ENCODE results near the gene ELMO1. TPM values are rescaled to one million over a fixed set of nuclear protein-coding genes. Genes with fewer than 3 reads are reported as not detected.

ELMO1 gene
- total RNA-seq, 2 experiments from 2014 or later = 72.8 to 75.3 TPM

DNA sequence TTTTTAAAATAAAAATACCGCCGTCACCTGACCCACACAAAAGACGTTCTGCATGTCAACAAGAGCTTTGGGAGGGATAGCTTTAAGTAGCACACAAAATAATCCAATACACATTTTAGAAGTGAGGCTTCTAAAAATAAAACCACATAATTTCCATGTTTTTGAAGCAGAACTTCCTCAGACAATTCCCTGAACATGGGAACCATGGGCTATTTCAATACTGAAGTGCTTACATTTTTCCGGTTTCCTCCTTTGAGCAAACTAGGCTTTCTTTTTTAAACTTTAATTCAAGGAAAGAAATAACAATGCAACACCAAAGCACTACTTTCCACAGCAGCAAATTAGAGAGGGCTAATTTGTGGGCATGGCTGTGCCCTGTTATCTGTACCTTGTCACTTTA, 59.9 kb downstream of the ELMO1 start:
- no peak for ATAC-seq
- Mint-ChIP-seq H3K4me3 (no peak overlapping the region), H3K36me3 (ENCODE audit: low read depth) (peaks cover 2% of the 10 kb centered on the region), H3K4me1 (ENCODE audit: low read depth) (peaks cover 32% of the 10 kb centered on the region), H3K9me3 (no peaks in the 10 kb centered on the region), H3K27ac (no peak overlapping the region), H3K27me3 (no peaks in the 10 kb centered on the region)
- POLR2A ChIA-PET = interaction anchor here (0.7 kb wide), 1 partner anchor 11 kb away, joined by 3 read pairs; no protein-coding TSS in a partner anchor
- TF ChIP-seq, protein P1, sequence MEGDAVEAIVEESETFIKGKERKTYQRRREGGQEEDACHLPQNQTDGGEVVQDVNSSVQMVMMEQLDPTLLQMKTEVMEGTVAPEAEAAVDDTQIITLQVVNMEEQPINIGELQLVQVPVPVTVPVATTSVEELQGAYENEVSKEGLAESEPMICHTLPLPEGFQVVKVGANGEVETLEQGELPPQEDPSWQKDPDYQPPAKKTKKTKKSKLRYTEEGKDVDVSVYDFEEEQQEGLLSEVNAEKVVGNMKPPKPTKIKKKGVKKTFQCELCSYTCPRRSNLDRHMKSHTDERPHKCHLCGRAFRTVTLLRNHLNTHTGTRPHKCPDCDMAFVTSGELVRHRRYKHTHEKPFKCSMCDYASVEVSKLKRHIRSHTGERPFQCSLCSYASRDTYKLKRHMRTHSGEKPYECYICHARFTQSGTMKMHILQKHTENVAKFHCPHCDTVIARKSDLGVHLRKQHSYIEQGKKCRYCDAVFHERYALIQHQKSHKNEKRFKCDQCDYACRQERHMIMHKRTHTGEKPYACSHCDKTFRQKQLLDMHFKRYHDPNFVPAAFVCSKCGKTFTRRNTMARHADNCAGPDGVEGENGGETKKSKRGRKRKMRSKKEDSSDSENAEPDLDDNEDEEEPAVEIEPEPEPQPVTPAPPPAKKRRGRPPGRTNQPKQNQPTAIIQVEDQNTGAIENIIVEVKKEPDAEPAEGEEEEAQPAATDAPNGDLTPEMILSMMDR (IDR thresholded peaks at IDR 0.05) = no peak
- DNase-seq = no peak
- CTCF ChIA-PET = no interaction called here
- intact Hi-C loops (cut with micrococcal nuclease) = no loop called here

DNA sequence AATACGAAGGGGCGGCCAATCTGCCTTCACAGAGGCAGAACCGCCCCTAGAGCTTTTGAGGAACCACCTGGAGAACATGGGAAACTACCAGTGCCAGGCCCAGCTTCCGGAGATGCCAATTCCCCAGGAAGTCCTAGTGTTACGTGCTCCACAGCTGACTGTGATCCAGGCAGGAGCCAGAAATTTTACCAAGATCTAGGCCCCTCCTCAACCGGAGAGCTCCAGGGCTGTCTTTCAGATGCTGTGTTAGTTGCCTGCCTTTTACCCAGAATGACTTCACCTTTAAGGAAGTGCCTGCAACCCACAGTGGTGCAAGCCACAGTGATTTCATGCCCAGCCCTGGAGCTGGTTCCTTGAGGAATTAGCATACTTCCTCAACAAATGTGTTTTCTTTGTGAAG, 62.9 kb downstream of the ELMO1 start:
- ChIA-PET CTCF (interaction anchor here (1.3 kb wide), 1 partner anchor 15 kb away, joined by 3 read pairs; no protein-coding TSS in a partner anchor), POLR2A (interaction anchor here (0.7 to 1.6 kb wide), 3 partner anchors 9 to 64 kb away, joined by 3 to 4 read pairs (median 3); no protein-coding TSS in a partner anchor)
- intact Hi-C loops (cut with micrococcal nuclease) = no loop called here

DNA sequence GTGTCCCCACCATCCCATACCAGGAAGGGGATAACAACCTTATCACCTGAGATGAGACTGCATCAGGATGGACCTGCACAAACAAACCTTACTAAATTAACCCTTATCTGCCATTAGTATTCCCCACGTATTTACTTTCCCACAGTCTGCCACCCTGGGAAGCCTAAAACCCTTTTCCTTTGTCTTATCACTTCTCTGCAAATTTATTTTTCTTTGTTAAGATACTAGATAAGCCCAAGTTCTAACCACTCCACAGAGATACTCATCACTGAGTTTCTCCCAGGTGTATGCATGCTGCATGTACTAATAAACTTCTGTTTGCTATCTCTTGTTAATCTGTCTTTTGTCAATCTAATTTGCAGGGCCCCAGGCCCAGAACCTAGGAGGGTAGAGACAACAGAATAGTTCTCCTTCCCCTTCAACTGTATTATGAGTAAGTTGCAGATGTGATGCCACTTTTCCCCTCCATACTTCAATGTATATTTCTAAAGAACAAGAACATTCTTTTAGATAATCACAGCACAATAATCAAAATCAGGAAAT, 66.0 kb downstream of the ELMO1 start:
- ChIA-PET POLR2A (no interaction called here), CTCF (no interaction called here)
- H3K9me3 Mint-ChIP-seq = peaks cover 5% of the 10 kb centered on the region
- H3K4me3 Mint-ChIP-seq = no peak overlapping the region
- peaks cover 24% of the 10 kb centered on the region for H3K4me1 Mint-ChIP-seq (ENCODE audit: low read depth)
- TF ChIP-seq, protein P1 (IDR thresholded peaks at IDR 0.05) = no peak
- no peaks in the 10 kb centered on the region for H3K27me3 Mint-ChIP-seq
- DNase-seq (no peak), ATAC-seq (no peak)
- no peak overlapping the region for H3K27ac Mint-ChIP-seq
- peaks cover 17% of the 10 kb centered on the region for H3K36me3 Mint-ChIP-seq (ENCODE audit: low read depth)
- intact Hi-C loops (cut with micrococcal nuclease) = no loop called here

More for the DNA sequence above, 62.9 kb downstream of the ELMO1 start:
- Mint-ChIP-seq H3K27me3 (no peaks in the 10 kb centered on the region), H3K4me3 (no peak overlapping the region), H3K36me3 (ENCODE audit: low read depth) (peaks cover 2% of the 10 kb centered on the region), H3K4me1 (ENCODE audit: low read depth) (peaks cover 24% of the 10 kb centered on the region), H3K27ac (no peak overlapping the region), H3K9me3 (no peaks in the 10 kb centered on the region)
- ATAC-seq (no peak), DNase-seq (no peak)
- TF ChIP-seq, protein P1 (IDR thresholded peaks at IDR 0.05) = no peak

DNA sequence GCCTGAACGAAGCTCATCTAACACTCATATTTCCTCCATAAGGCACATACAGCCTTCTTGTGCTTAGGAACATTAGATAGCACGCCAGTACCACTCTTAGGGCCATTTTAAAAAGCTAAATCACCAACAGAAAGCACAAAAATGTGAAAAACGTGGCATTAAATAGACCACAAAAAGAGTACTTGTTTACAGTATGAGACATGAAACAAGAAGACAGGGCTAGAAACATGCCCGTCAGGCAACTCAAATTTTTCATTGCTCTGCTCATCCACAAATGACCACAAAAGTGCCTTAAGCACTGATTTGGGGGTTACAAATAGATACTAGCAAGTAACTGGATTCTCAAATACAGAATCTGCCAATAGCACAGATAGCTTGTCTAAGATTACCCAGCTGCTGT, 67.8 kb downstream of the ELMO1 start:
- TF ChIP-seq, protein P1 (IDR thresholded peaks at IDR 0.05) = no peak
- intact Hi-C loops (cut with micrococcal nuclease) = no loop called here
- Mint-ChIP-seq H3K36me3 (ENCODE audit: low read depth) (peaks cover 26% of the 10 kb centered on the region), H3K4me3 (no peak overlapping the region), H3K4me1 (ENCODE audit: low read depth) (peaks cover 28% of the 10 kb centered on the region), H3K27ac (no peak overlapping the region), H3K27me3 (no peaks in the 10 kb centered on the region), H3K9me3 (peaks cover 14% of the 10 kb centered on the region)
- DNase-seq (no peak), ATAC-seq (no peak)
- POLR2A ChIA-PET = interaction anchor here (0.9 to 1.6 kb wide), 2 partner anchors 13 to 52 kb away, joined by 3 read pairs; no protein-coding TSS in a partner anchor
- CTCF ChIA-PET = no interaction called here

DNA sequence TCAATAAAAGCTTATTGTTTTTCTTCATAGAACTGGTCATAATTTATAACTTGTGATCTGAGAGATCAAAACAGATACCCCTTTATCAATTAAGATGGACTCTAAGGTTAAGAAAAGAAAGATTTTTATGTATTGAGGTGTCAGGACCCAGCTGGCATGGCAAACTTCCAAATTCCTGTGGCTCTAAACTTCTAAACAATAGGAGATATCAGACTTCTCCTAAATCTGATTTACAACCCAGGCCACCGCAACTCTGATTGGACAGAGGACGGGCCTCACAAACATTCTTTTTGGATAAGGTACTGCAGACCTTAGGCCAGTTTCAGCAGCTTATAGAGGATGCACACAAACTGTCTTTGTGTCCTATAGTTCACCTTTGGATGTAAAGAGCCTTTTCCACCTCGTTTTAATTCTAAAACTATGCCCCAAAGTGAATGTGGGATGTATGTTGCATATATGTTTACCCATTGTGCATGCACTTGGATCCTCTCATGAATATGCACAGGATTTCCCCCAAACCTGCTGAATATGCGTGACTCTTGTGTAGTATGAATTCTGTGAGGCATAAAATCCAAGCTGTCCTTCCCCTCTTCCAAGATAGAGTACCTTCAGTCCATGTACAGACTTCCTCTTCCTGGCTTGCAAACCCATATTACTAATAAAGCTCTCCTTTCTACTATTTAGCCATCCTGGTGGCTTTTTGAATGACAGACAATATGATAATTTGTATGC, 69.0 kb downstream of the ELMO1 start:
- DNase-seq (no peak), ATAC-seq (no peak)
- H3K36me3 Mint-ChIP-seq (ENCODE audit: low read depth) = peaks cover 29% of the 10 kb centered on the region
- intact Hi-C loops (cut with micrococcal nuclease) = no loop called here
- H3K27me3 Mint-ChIP-seq = no peaks in the 10 kb centered on the region
- peaks cover 14% of the 10 kb centered on the region for H3K9me3 Mint-ChIP-seq
- CTCF ChIA-PET = no interaction called here
- H3K4me3 Mint-ChIP-seq = no peak overlapping the region
- H3K4me1 Mint-ChIP-seq (ENCODE audit: low read depth) = peaks cover 28% of the 10 kb centered on the region
- TF ChIP-seq, protein P1 (IDR thresholded peaks at IDR 0.05) = no peak
- POLR2A ChIA-PET = interaction anchor here (0.7 to 1.6 kb wide), 3 partner anchors 20 to 69 kb away, joined by 3 read pairs; partner anchors contain the start of gene ELMO1
- H3K27ac Mint-ChIP-seq = no peak overlapping the region
